ENCODE measurements around the gene SYT14.

DNA sequence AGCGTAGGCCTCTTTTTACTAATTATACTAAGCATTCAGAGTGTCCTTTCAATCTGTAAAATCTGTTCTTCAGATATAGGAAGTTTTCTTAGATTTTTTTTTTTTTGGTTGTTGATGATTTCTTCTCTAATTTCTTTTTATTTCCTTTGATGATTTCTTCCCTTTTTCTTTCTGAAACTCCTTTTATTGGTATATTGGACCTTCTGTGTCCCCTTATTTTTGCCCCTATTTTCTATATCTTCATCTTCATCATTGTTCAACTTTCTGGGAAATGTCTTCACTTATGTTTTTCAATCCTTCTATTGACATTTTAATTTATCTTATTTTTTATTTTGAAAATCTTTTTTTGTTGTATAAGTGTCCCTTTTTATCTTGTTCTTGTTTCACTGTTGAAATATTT lies 17.2 kb upstream of the SYT14 start:
- TF ChIP-seq, protein P1, sequence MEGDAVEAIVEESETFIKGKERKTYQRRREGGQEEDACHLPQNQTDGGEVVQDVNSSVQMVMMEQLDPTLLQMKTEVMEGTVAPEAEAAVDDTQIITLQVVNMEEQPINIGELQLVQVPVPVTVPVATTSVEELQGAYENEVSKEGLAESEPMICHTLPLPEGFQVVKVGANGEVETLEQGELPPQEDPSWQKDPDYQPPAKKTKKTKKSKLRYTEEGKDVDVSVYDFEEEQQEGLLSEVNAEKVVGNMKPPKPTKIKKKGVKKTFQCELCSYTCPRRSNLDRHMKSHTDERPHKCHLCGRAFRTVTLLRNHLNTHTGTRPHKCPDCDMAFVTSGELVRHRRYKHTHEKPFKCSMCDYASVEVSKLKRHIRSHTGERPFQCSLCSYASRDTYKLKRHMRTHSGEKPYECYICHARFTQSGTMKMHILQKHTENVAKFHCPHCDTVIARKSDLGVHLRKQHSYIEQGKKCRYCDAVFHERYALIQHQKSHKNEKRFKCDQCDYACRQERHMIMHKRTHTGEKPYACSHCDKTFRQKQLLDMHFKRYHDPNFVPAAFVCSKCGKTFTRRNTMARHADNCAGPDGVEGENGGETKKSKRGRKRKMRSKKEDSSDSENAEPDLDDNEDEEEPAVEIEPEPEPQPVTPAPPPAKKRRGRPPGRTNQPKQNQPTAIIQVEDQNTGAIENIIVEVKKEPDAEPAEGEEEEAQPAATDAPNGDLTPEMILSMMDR (IDR thresholded peaks at IDR 0.05), result no peak
- no peak for TF ChIP-seq POLR2A (IDR thresholded peaks at IDR 0.05)

Data from thyroid gland (tissue), 4 donors.